CD8-positive, alpha-beta memory T cell (primary cell): ENCODE data around the gene ECSIT. TPM values are rescaled to one million over a fixed set of nuclear protein-coding genes. Genes with fewer than 3 reads are reported as not detected.

Source experiments
- CTCF ChIA-PET: fragments of 350-600 bp; sonication (Branson Sonifier 250); formaldehyde crosslinking; loops from one replicate; lab custom pipeline; 2021; ENCODE audit warnings: antibody characterized with exemption; lab: Charles Lee
- POLR2A ChIA-PET: fragments of 350-600 bp; sonication (Branson Sonifier 250); formaldehyde crosslinking; loops from one replicate; lab custom pipeline; 2021; ENCODE audit warnings: antibody characterized with exemption; lab: Charles Lee
- DNase-seq, 5 donors: peaks; one replicate each; pipeline versions ENCODE4 v3.0.0 to v3.0.0-alpha.2; 2020 to 2022; ENCODE audit warnings: mixed read lengths in 1 of 5
- H3K27ac ChIP-seq: one replicate; pipeline ENCODE4 v1.7.0; 2013; ENCODE audit warnings: low read depth, mild to moderate bottlenecking, low read length, moderate library complexity
- H3K27me3 ChIP-seq: 2 replicates; pipeline ENCODE4 v1.7.0; 2013; ENCODE audit warnings: low read length, mild to moderate bottlenecking; ENCODE audit not compliant: insufficient read depth, poor library complexity, severe bottlenecking
- H3K36me3 ChIP-seq: 2 replicates; pipeline ENCODE4 v1.7.0; 2013; ENCODE audit warnings: mild to moderate bottlenecking, low read length, moderate library complexity; ENCODE audit not compliant: insufficient read depth
- H3K4me1 ChIP-seq: 2 replicates; pipeline ENCODE4 v1.7.0; 2013; ENCODE audit warnings: mild to moderate bottlenecking, low read length, moderate library complexity; ENCODE audit not compliant: insufficient read depth
- H3K4me3 ChIP-seq: 2 replicates; pipeline ENCODE4 v1.7.0; 2013; ENCODE audit warnings: mild to moderate bottlenecking, low read length
- H3K9me3 ChIP-seq: 2 replicates; pipeline ENCODE4 v1.7.0; 2013; ENCODE audit warnings: mild to moderate bottlenecking, low read length
- H3K27ac Mint-ChIP-seq, 8 donors: one replicate each; pipeline ENCODE4 v1.8.0; 2020 to 2021; ENCODE audit warnings: mixed read lengths in 8 of 8, mild to moderate bottlenecking in 6 of 8, inconsistent platforms in 3 of 8, moderate library complexity in 3 of 8
- H3K27me3 Mint-ChIP-seq, 2 donors: one replicate each; pipeline ENCODE4 v1.8.0; 2020 to 2021; ENCODE audit warnings: mixed read lengths in 2 of 2, mild to moderate bottlenecking in 1 of 2, moderate library complexity in 1 of 2
- H3K36me3 Mint-ChIP-seq, 3 donors: one replicate each; pipeline ENCODE4 v1.8.0; 2020 to 2021; ENCODE audit warnings: mixed read lengths in 3 of 3, inconsistent platforms in 1 of 3, mild to moderate bottlenecking in 1 of 3
- H3K4me1 Mint-ChIP-seq, 3 donors: one replicate each; pipeline ENCODE4 v1.8.0; 2020 to 2021; ENCODE audit warnings: mixed read lengths in 3 of 3, inconsistent platforms in 1 of 3, mild to moderate bottlenecking in 1 of 3
- H3K4me3 Mint-ChIP-seq, 7 donors: one replicate each; pipeline ENCODE4 v1.8.0; 2020 to 2021; ENCODE audit warnings: mixed read lengths in 7 of 7, mild to moderate bottlenecking in 6 of 7, moderate library complexity in 4 of 7, inconsistent platforms in 2 of 7
- H3K9me3 Mint-ChIP-seq, 5 donors: one replicate each; pipeline ENCODE4 v1.8.0; 2020 to 2022; ENCODE audit warnings: mixed read lengths in 5 of 5, mild to moderate bottlenecking in 3 of 5, moderate library complexity in 2 of 5, inconsistent platforms in 1 of 5
- polyA plus RNA-seq: library from polyadenylated mRNA; unstranded; fragments of 300-500 nt; fragmentation: Illumina TruSeq; gene quantifications from one replicate; pipeline ENCODE4 v1.2.3, GENCODE V29; 2021
- total RNA-seq, 2 experiments: library from RNA; stranded (reverse); gene quantifications; one replicate each; pipeline ENCODE4 v1.2.3, GENCODE V29; 2021

The ECSIT gene
- total and polyA plus RNA-seq, 3 experiments from 2014 or later, result 31.4 to 61.0 (median 59.6) TPM

DNA sequence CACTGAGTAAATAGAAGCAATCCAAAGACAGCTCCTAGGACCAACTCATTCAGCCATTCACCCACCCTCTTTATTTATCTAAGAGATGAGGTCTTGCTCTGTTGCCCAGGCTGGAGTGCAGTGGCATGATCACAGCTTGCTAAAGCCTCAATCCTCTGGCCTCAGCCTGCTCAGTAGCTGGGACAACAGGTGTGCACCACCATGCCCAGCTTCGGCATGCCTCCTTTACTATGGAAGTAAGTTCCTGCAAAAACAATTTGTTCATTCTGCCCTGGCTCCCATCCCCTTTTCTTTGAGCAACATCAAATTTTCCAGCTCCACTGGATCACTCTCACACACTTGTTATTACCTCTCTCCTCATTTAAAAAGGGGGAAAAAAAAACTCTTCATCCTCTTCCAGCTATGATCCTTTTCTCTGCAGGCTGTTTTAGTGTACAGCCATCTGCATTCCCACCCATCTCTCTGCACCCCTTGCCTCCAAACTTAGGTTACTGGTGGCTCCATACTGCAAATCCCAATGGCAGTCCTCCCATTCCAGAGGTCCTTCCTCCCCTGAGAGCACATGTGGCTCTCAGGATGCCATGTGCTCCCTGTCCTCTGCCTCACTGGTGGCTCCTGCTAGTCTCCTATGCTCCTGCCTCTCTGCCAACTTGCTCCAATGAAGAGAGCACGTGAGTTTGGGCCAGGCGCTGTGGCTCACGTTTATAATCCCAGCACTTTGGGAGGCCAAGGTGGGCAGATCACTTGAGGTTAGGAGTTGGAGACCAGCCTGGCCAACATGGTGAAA is 27.9 kb upstream of the ECSIT start:
- ChIA-PET CTCF (interaction anchor here (0.6 to 3.4 kb wide), 3 partner anchors 20 to 74 kb away, joined by 3 to 14 read pairs (median 3); no protein-coding TSS in a partner anchor), POLR2A (interaction anchor here (0.6 kb wide), 1 partner anchor 829 kb away, joined by 11 read pairs; no protein-coding TSS in a partner anchor)
- H3K4me3 ChIP-seq, result no peak overlapping the region

GRCh38 chr19:11555246-11555645 is 26.3 kb upstream of the ECSIT start:
- H3K36me3 ChIP-seq, result peaks cover 13% of the 10 kb centered on the region
- H3K27ac Mint-ChIP-seq, result peak overlapping the region in 4 of 8 donors; percentile 9 to 83 (median 58)
- H3K9me3 Mint-ChIP-seq, result no peaks in the 10 kb centered on the region
- no peak for DNase-seq
- ChIA-PET CTCF (no interaction called here), POLR2A (no interaction called here)
- H3K4me1 Mint-ChIP-seq, result peaks cover 30 to 48% (median 31%) of the 10 kb centered on the region in 3 donors
- no peaks in the 10 kb centered on the region for H3K27me3 ChIP-seq
- no peak overlapping the region for H3K4me3 ChIP-seq
- H3K9me3 ChIP-seq, result no peaks in the 10 kb centered on the region
- no peak overlapping the region for H3K27ac ChIP-seq
- H3K27me3 Mint-ChIP-seq, result peaks cover 0 to 3% of the 10 kb centered on the region in 2 donors
- H3K4me3 Mint-ChIP-seq, result peak overlapping the region in 6 of 7 donors; percentile 11 to 85 (median 64)
- peaks cover 23% of the 10 kb centered on the region for H3K4me1 ChIP-seq
- peaks cover 0 to 52% (median 2%) of the 10 kb centered on the region in 3 donors for H3K36me3 Mint-ChIP-seq

More for the DNA sequence above, 27.9 kb upstream of the ECSIT start:
- H3K4me1 Mint-ChIP-seq, result peaks cover 36 to 55% (median 37%) of the 10 kb centered on the region in 3 donors
- no peak for DNase-seq
- H3K36me3 ChIP-seq, result peaks cover 13% of the 10 kb centered on the region
- peaks cover 0 to 3% of the 10 kb centered on the region in 2 donors for H3K27me3 Mint-ChIP-seq
- peaks cover 0 to 47% (median 2%) of the 10 kb centered on the region in 3 donors for H3K36me3 Mint-ChIP-seq
- no peaks in the 10 kb centered on the region for H3K27me3 ChIP-seq
- peaks cover 30% of the 10 kb centered on the region for H3K4me1 ChIP-seq
- H3K27ac ChIP-seq, result no peak overlapping the region
- peak overlapping the region in 3 of 8 donors; percentile 46 to 64 (median 49) for H3K27ac Mint-ChIP-seq
- no peaks in the 10 kb centered on the region for H3K9me3 Mint-ChIP-seq
- H3K9me3 ChIP-seq, result no peaks in the 10 kb centered on the region
- peak overlapping the region in 6 of 7 donors; percentile 16 to 99 (median 68) for H3K4me3 Mint-ChIP-seq

GRCh38 chr19:11554160-11554559 is 25.2 kb upstream of the ECSIT start:
- H3K4me1 Mint-ChIP-seq, result peaks cover 24 to 41% (median 27%) of the 10 kb centered on the region in 3 donors
- H3K27me3 Mint-ChIP-seq, result peaks cover 0 to 2% of the 10 kb centered on the region in 2 donors
- Histone ChIP-seq H3K27ac (no peak overlapping the region), H3K36me3 (peaks cover 13% of the 10 kb centered on the region), H3K27me3 (no peaks in the 10 kb centered on the region), H3K4me3 (no peak overlapping the region), H3K4me1 (peaks cover 18% of the 10 kb centered on the region), H3K9me3 (no peaks in the 10 kb centered on the region)
- ChIA-PET CTCF (no interaction called here), POLR2A (interaction anchor here (0.9 kb wide), 1 partner anchor 40 kb away, joined by 5 read pairs; no protein-coding TSS in a partner anchor)
- peaks cover 0 to 48% (median 2%) of the 10 kb centered on the region in 3 donors for H3K36me3 Mint-ChIP-seq
- no peak for DNase-seq
- no peaks in the 10 kb centered on the region for H3K9me3 Mint-ChIP-seq
- H3K4me3 Mint-ChIP-seq, result peak overlapping the region in 3 of 7 donors; percentile 23 to 58 (median 47)
- H3K27ac Mint-ChIP-seq, result peak overlapping the region in 6 of 8 donors; percentile 27 to 89 (median 61)

GRCh38 chr19:11552666-11553372 is 23.9 kb upstream of the ECSIT start:
- peaks cover 0 to 43% (median 2%) of the 10 kb centered on the region in 3 donors for H3K36me3 Mint-ChIP-seq
- no peak overlapping the region for H3K4me3 Mint-ChIP-seq
- no peaks in the 10 kb centered on the region for H3K27me3 ChIP-seq
- H3K9me3 ChIP-seq, result no peaks in the 10 kb centered on the region
- peaks cover 0 to 1% of the 10 kb centered on the region in 2 donors for H3K27me3 Mint-ChIP-seq
- ChIA-PET CTCF (no interaction called here), POLR2A (no interaction called here)
- peaks cover 17 to 31% (median 19%) of the 10 kb centered on the region in 3 donors for H3K4me1 Mint-ChIP-seq
- peak overlapping the region in 2 of 8 donors; percentile 29 to 39 for H3K27ac Mint-ChIP-seq
- H3K4me1 ChIP-seq, result peaks cover 10% of the 10 kb centered on the region
- peaks cover 13% of the 10 kb centered on the region for H3K36me3 ChIP-seq
- no peak overlapping the region for H3K27ac ChIP-seq
- H3K4me3 ChIP-seq, result no peak overlapping the region
- no peak for DNase-seq
- no peaks in the 10 kb centered on the region for H3K9me3 Mint-ChIP-seq

GRCh38 chr19:11551603-11552235 is 22.8 kb upstream of the ECSIT start:
- Mint-ChIP-seq H3K4me3 (no peak overlapping the region), H3K4me1 (peaks cover 10 to 23% (median 14%) of the 10 kb centered on the region in 3 donors), H3K27me3 (no peaks in the 10 kb centered on the region), H3K9me3 (no peaks in the 10 kb centered on the region), H3K36me3 (peaks cover 0 to 39% (median 0%) of the 10 kb centered on the region in 3 donors), H3K27ac (peak overlapping the region in 1 of 8 donors; percentile 12)
- Histone ChIP-seq H3K27ac (no peak overlapping the region), H3K4me1 (peaks cover under 1% of the 10 kb centered on the region), H3K4me3 (no peak overlapping the region), H3K36me3 (peaks cover 13% of the 10 kb centered on the region), H3K9me3 (no peaks in the 10 kb centered on the region), H3K27me3 (no peaks in the 10 kb centered on the region)
- POLR2A ChIA-PET, result no interaction called here
- CTCF ChIA-PET, result no interaction called here
- no peak for DNase-seq

DNA sequence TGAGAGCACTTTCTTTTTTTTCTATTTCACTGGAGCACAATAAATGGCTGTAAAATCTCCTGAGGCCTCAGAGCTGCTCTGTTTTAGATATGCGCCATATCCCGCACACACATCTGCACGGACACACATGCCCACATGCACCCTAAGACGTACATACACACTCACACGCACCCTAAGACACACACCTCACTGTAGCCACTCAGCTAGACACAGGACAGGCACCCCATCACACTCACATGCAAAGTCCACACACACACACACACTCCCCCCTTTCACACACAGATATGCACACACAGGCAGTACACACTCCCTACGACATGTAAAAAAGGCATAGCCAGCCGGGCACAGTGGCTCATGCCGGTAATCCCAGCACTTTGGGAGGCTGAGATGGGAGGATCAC is 21.3 kb upstream of the ECSIT start:
- ChIA-PET CTCF (no interaction called here), POLR2A (no interaction called here)

GRCh38 chr19:11549386-11549953 is 20.5 kb upstream of the ECSIT start:
- H3K36me3 Mint-ChIP-seq, result peaks cover 0 to 25% (median 0%) of the 10 kb centered on the region in 3 donors
- Histone ChIP-seq H3K4me1 (no peaks in the 10 kb centered on the region), H3K9me3 (no peaks in the 10 kb centered on the region), H3K27ac (no peak overlapping the region), H3K4me3 (no peak overlapping the region), H3K36me3 (peaks cover 7% of the 10 kb centered on the region), H3K27me3 (no peaks in the 10 kb centered on the region)
- peaks cover 0 to 5% of the 10 kb centered on the region in 2 donors for H3K27me3 Mint-ChIP-seq
- H3K9me3 Mint-ChIP-seq, result no peaks in the 10 kb centered on the region
- ChIA-PET POLR2A (no interaction called here), CTCF (no interaction called here)
- no peak overlapping the region for H3K4me3 Mint-ChIP-seq
- H3K4me1 Mint-ChIP-seq, result peaks cover 0 to 7% (median 3%) of the 10 kb centered on the region in 3 donors
- no peak for DNase-seq
- H3K27ac Mint-ChIP-seq, result no peak overlapping the region

More for the DNA sequence above, 21.3 kb upstream of the ECSIT start:
- Mint-ChIP-seq H3K4me1 (peaks cover 0 to 8% (median 5%) of the 10 kb centered on the region in 3 donors), H3K27me3 (peaks cover 0 to 2% of the 10 kb centered on the region in 2 donors), H3K9me3 (no peaks in the 10 kb centered on the region), H3K4me3 (no peak overlapping the region), H3K36me3 (peaks cover 0 to 27% (median 0%) of the 10 kb centered on the region in 3 donors), H3K27ac (peak overlapping the region in 1 of 8 donors; percentile 68)
- H3K36me3 ChIP-seq, result peaks cover 9% of the 10 kb centered on the region
- H3K27ac ChIP-seq, result no peak overlapping the region
- H3K4me3 ChIP-seq, result no peak overlapping the region
- no peak for DNase-seq
- no peaks in the 10 kb centered on the region for H3K4me1 ChIP-seq
- no peaks in the 10 kb centered on the region for H3K9me3 ChIP-seq
- H3K27me3 ChIP-seq, result no peaks in the 10 kb centered on the region
